ENCODE data around the gene WIPF2. TPM values are rescaled to one million over a fixed set of nuclear protein-coding genes. Genes with fewer than 3 reads are reported as not detected.
A peak's percentile ranks its signal among the peaks of the same experiment; 100 is the strongest.

The WIPF2 gene
- total and polyA plus RNA-seq, 8 donors = 29.0 to 35.8 (median 32.1) TPM

- no peak for TF ChIP-seq CTCF (IDR thresholded peaks at IDR 0.05)
- peak in 2 of 4 donors; percentile 46 to 78 for DNase-seq
- Histone ChIP-seq H3K27me3 (no peaks in the 10 kb centered on the region), H3K9me3 (no peaks in the 10 kb centered on the region), H3K27ac (peak overlapping the region; percentile 54 to 100), H3K4me1 (peaks cover 75 to 94% of the 10 kb centered on the region in 2 donors), H3K4me3 (no peak overlapping the region), H3K36me3 (no peaks in the 10 kb centered on the region)
- no peak for ATAC-seq
- intact Hi-C loops (cut with DNase I) = no loop called here
Observed at GRCh38 chr17:40313668-40314583, 94.8 kb downstream of the WIPF2 start.

- Histone ChIP-seq H3K36me3 (no peaks in the 10 kb centered on the region), H3K27ac (peak overlapping the region; percentile 54 to 100), H3K27me3 (no peaks in the 10 kb centered on the region), H3K4me3 (no peak overlapping the region), H3K4me1 (peaks cover 68 to 94% of the 10 kb centered on the region in 2 donors), H3K9me3 (no peaks in the 10 kb centered on the region)
- intact Hi-C loops (cut with DNase I) = no loop called here
- DNase-seq (peak in 3 of 4 donors; percentile 79 to 99 (median 93)), ATAC-seq (peak; percentile 30)
- no peak for TF ChIP-seq CTCF (IDR thresholded peaks at IDR 0.05)
Observed at GRCh38 chr17:40314584-40314956, 95.5 kb downstream of the WIPF2 start.

GRCh38 chr17:40315206-40315605 lies 96.1 kb downstream of the WIPF2 start:
- intact Hi-C loops (cut with DNase I) = no loop called here
- H3K4me1 ChIP-seq = peaks cover 64 to 94% of the 10 kb centered on the region in 2 donors

GRCh38 chr17:40315678-40316570 lies 96.8 kb downstream of the WIPF2 start:
- Histone ChIP-seq H3K36me3 (no peaks in the 10 kb centered on the region), H3K27me3 (no peaks in the 10 kb centered on the region), H3K4me3 (no peak overlapping the region), H3K27ac (peak overlapping the region; percentile 90 to 100), H3K9me3 (no peaks in the 10 kb centered on the region), H3K4me1 (peaks cover 64 to 95% of the 10 kb centered on the region in 2 donors)
- no peak for TF ChIP-seq CTCF (IDR thresholded peaks at IDR 0.05)
- intact Hi-C loops (cut with DNase I) = no loop called here
- no peak for ATAC-seq
- DNase-seq = no peak

More at GRCh38 chr17:40315206-40315605, 96.1 kb downstream of the WIPF2 start:
- H3K27me3 ChIP-seq = no peaks in the 10 kb centered on the region
- DNase-seq = no peak
- peak overlapping the region in 1 of 2 donors; percentile 100 for H3K27ac ChIP-seq
- H3K36me3 ChIP-seq = no peaks in the 10 kb centered on the region
- ATAC-seq = no peak
- no peak for TF ChIP-seq CTCF (IDR thresholded peaks at IDR 0.05)
- H3K9me3 ChIP-seq = no peaks in the 10 kb centered on the region
- no peak overlapping the region for H3K4me3 ChIP-seq

Data from left lung (tissue), 10 donors.